HG03469 (cell line): ENCODE results near the gene CYP2A13.
"Not testable (repeated sequence)": the region's sequence is repeated elsewhere in the genome, so short reads cannot be mapped to it uniquely, and the experiment has no call there.

Experiments
- ATAC-seq: cut with Tn5 transposase; IDR thresholded peaks from one replicate; pipeline ENCODE4 v1.9.1; 2021; ENCODE audit warnings: mild to moderate bottlenecking, moderate library complexity, moderate number of reproducible peaks; ENCODE audit not compliant: unreplicated experiment

The CYP2A13 gene, protein sequence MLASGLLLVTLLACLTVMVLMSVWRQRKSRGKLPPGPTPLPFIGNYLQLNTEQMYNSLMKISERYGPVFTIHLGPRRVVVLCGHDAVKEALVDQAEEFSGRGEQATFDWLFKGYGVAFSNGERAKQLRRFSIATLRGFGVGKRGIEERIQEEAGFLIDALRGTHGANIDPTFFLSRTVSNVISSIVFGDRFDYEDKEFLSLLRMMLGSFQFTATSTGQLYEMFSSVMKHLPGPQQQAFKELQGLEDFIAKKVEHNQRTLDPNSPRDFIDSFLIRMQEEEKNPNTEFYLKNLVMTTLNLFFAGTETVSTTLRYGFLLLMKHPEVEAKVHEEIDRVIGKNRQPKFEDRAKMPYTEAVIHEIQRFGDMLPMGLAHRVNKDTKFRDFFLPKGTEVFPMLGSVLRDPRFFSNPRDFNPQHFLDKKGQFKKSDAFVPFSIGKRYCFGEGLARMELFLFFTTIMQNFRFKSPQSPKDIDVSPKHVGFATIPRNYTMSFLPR

DNA sequence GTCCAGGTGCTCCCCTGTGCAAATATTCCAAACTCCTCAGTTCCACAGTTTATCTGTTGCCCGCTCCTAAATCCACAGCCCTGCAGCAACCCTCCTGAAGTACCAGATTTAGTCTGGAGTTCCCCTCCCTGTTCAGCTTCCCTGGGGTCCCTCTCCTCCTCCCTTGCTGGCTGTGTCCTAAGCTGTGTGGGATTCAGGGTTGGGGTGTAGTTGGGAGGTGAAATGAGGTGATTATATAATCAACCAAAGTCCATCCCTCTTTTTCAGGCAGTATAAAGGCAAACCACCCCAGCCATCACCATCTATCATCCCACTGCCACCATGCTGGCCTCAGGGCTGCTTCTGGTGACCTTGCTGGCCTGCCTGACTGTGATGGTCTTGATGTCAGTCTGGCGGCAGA, at the start of gene CYP2A13:
Gene CYP2A13, plus strand, starts transcription at position 301 of the 400 bp plus-strand sequence. Its CDS starts 21 bp downstream, at position 322.
- ATAC-seq, result no peak

GRCh38 chr19:41039806-41040205, 48.4 kb upstream of the CYP2A13 start:
- ATAC-seq, result no peak

DNA sequence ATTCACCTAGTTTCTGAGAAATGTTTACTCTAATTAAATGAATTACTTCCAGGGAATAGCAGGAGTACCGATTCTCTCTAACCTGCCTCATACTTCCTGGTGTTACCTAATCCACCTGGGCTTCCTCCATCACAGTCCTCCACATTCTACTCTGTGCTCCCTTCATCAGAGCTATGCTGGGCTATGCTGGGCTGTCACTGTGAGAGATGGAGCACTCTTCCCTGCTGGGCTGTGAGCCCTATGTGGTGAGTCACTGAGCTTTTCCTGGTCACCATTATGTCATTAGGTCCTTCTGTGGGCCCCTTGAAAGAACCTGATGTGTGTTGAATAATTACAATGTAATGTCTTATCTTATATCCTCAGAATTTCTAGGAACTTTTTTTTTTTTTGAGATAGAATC, 43.2 kb upstream of the CYP2A13 start:
- ATAC-seq, result not testable (repeated sequence)

DNA sequence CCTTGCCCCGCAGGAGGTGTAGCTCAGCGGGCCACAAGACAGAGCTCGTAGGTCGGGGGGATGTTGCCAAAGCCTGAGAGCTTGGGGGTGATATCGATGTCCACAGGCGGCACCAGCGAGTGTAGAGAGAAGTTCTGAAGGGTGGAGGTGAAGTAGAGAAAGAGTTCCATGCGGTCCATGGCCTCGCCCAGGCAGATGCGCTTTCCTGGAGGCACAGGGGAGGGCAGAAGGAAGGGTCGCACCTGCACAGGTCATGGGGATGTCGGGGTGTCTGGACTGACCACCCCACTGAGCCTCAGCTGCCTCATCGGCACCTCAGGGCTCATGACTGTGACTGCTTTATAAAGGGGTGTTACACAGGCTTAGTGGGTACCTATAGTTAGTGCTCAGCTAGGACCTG, 37.8 kb upstream of the CYP2A13 start:
- no peak for ATAC-seq

GRCh38 chr19:41052162-41052561, 36.1 kb upstream of the CYP2A13 start:
- ATAC-seq, result not testable (repeated sequence)

DNA sequence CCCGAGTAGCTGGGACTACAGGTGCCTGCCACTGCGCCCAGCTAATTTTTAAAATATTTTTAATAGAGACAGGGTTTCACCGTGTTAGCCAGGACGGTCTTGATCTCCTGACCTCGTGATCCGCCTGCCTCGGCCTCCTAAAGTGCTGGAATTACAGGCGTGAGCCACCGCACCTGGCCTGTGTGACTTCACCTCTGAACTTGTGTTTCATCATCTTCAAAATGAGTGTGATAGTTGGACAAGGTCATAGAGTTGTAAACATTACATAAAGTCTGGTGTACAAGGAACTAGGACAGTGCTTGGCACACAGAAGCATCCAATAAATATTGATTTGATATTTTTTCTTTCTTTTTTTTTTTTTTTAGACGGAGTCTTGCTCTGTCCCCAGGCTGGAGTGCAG, 34.9 kb upstream of the CYP2A13 start:
- ATAC-seq, result not testable (repeated sequence)

GRCh38 chr19:41064974-41065569, 23.2 kb upstream of the CYP2A13 start:
- ATAC-seq, result no peak

DNA sequence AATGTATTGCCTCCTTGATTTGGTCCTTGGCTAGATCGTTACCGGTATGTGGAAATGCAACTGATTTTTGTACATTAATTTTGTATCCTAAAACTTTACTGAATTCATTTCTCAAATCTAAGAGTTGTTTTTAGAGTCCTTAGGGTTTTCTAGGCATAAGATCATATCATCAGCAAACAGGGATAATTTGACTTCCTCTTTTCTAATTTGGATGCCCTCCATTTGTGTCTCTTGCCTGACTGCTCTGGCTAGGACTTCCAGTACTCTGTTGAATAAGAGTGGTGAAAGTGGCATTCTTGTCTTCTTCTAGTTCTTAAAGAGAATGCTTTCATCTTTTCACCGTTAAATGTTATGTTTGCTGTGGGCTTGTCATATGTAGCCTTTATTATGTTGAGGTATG, 12.0 kb upstream of the CYP2A13 start:
- no peak for ATAC-seq

DNA sequence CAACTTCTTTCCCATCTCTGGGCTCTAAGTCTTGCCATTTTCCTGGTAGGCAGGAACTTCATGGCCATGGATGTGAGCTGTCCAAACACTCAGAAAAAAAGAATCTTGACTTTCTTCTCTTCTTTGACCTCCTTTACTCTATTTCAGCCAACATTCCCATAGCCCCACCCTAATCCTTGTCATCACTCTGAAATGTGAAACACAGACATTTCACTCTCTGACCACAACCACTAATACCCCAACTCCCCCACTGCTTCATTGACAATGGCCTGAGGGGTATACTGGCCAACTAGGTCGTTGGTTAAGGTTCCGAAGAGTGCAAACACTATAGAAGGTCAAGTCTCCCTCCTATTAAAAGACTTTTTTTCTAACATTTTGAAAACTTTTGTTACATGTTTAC, 4.7 kb upstream of the CYP2A13 start:
- no peak for ATAC-seq

GRCh38 chr19:41085748-41086415, 2.4 kb upstream of the CYP2A13 start:
- no peak for ATAC-seq

DNA sequence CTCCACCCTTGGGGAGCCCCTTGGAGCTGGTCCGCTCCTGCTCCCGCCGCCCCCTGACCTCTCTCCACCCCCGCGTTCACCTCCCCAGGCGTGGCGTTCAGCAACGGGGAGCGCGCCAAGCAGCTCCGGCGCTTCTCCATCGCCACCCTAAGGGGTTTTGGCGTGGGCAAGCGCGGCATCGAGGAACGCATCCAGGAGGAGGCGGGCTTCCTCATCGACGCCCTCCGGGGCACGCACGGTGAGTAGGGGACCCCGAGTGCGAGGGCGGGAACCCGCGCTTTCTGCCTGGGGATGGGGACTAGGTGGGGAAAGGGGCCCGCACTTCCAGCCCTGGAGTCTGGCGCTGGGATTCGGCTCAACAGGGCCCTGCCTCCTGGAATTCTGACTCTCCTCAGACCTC, 1.7 kb downstream of the CYP2A13 start:
- no peak for ATAC-seq

DNA sequence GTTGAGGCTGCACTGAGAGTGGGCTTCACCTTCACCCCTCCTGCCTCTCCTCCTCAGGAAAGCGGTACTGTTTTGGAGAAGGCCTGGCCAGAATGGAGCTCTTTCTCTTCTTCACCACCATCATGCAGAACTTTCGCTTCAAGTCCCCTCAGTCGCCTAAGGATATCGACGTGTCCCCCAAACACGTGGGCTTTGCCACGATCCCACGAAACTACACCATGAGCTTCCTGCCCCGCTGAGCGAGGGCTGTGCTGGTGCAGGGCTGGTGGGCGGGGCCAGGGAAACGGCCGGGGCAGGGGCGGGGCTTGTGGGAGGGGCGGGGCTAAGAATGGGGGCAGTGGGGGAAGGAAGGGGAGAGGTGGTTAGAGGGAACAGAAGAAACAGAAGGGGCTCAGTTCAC, 7.5 kb downstream of the CYP2A13 start:
- no peak for ATAC-seq

- ATAC-seq, result no peak
Observed at GRCh38 chr19:41096353-41096752, 8.1 kb downstream of the CYP2A13 start.

DNA sequence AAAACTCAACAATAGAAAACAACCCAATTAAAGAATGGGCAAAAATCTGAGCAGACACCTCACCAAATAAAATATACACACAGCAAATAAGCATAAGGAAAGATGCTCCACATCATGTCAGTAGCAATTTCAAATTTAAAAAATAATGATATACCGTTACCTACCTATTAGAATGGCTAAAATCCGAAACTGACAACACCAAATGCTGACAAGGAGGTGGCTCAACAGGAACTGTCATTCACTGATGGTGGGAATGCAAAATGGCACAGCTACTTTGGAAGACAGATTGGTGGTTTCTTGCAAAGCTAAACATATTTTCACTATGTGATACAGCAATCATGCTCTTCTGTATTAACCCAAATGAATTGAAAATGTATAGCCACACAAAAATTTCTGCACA, 9.1 kb downstream of the CYP2A13 start:
- ATAC-seq, result no peak

DNA sequence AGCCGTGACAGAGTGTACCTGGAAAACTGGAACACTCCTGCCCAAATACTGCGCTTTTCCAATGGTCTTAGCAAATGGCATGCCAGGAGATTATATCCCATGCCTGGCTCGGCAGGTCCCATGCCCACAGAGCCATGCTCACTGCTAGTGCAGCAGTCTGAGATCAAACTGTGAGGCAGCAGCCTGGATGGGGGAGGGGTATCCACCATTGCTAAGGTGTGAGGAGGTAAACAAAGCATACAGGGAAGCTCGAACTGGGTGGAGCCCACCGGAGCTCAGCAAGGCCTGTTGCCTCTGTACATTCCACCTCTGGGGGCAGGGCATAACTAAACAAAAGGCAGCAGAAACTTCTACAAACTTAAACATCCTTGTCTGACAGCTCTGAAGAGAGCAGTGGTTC, 10.5 kb downstream of the CYP2A13 start:
- no peak for ATAC-seq

- ATAC-seq, result not testable (repeated sequence)
Observed at GRCh38 chr19:41102210-41102609, 14.0 kb downstream of the CYP2A13 start.

- no peak for ATAC-seq
Observed at GRCh38 chr19:41106177-41106576, 17.9 kb downstream of the CYP2A13 start.

DNA sequence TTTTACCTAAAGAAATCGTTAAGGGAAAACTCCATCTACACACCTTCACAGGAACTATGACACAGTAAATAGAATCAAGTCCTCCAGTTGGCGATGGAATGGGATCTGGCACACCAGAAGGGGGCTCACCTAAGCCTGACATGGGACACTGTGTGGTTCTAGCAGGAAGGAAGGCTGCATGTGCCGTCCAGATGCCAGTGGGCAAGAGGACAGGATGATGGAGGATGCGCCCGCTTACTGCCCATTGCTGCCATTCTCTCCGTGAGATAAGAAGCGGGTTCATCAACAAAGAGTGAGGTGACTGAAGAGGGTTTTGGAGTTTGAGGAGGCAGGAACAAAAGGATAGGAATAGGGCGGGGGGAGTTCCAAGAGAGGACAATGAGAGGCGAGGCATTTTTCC, 23.0 kb downstream of the CYP2A13 start:
- ATAC-seq, result no peak

DNA sequence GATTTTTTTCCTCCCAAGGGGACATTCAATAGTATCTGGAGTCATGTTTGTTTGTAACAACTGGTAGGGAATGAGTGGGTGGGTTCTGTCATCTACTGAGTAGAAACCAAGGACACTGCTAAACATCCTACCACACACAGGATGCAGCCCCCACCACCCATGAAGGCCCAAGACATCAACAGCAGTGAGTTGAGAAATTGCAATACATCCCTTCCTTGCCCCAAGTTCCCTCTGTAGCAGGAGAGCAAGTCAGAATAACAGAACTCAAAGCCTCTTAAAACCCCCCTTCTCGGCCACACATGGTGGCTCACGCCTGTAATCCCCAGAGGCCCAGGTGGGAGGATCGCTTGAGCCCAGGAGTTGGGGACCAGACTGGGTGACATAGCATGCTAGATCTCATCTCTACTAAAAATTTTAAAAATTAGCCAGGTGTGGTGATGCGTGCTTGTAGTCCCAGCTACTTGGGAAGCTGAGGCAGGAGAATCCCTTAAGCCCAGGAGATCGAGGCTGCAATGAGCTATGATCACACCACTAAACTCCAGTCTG, 23.6 kb downstream of the CYP2A13 start:
- no peak for ATAC-seq

GRCh38 chr19:41112728-41113290, 24.6 kb downstream of the CYP2A13 start:
- ATAC-seq, result no peak

DNA sequence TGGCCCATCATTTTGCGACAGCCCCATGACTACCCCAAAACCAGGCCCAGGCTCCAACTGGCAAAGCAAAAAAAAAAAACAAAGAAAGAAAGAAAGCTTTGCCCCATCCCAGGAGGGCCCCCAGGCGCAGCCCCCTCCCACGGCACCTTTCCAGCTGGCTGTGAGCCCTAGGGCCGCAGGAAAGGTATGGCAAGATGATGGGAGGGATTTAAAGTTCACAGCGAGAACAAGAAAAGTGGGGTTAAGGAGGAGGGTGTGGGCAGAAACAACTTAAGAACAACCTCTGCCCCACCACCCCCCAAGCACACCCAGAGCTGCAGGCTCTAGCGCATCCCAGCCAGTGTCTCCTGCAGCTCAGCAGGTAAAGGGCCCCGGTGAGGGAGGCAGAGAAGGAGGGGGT, 25.9 kb downstream of the CYP2A13 start, which contains the start of gene CYP2F1:
Gene CYP2F1, plus strand, starts transcription at position 301 of the 400 bp plus-strand sequence. CDS start 1,757 bp downstream, outside the sequence.
- ATAC-seq, result no peak
